Measurements from ENCODE around the gene WBP2NL.
"Not testable (repeated sequence)": the region's sequence is repeated elsewhere in the genome, so short reads cannot be mapped to it uniquely, and the experiment has no call there.

Gene WBP2NL

DNA sequence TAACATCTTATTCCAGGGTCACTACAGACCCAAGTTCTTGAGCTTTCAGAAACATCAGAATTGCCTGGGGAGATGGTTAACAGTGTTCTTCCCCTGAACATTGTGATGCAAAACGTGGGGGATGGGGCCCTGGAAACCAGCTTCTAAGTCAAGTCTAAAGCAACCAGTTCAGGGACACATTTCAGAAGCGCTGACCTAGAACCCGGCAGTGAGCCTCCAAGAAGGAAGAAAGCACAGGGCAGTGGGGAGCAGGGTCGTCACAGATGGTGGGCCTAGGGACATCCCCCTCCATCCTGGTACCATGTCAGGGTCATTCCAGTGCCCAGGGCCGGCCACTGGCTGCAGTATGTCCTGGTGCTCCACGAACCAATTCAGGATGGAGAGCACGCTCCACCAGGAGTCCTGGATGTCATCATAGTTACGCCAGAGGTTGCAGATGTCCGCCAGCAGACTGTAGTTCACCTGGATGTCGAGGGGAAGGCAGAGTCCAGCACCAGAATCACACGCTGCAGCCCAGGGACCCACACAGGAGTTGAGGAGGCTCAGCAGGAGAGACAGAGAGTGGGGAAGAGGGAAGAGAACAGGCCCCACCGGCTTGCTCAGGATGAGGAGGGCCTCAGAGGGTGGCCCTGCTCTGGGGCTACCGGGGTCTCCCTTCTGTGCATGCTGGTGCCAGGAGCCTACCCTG is 67.0 kb downstream of the WBP2NL start:
- H3K27me3 Mint-ChIP-seq = no peaks in the 10 kb centered on the region
- H3K4me1 Mint-ChIP-seq (ENCODE audit: low read depth in 2 of 2) = peaks cover 13 to 16% of the 10 kb centered on the region in 2 donors
- H3K36me3 Mint-ChIP-seq (ENCODE audit: insufficient read depth) = peaks cover 25% of the 10 kb centered on the region
- no peak for ATAC-seq (replicated peaks)
- no peak for DNase-seq
- peak overlapping the region in 1 of 2 donors; percentile 5 for H3K27ac Mint-ChIP-seq
- no peak overlapping the region for H3K4me3 Mint-ChIP-seq
- no peaks in the 10 kb centered on the region for H3K9me3 Mint-ChIP-seq

DNA sequence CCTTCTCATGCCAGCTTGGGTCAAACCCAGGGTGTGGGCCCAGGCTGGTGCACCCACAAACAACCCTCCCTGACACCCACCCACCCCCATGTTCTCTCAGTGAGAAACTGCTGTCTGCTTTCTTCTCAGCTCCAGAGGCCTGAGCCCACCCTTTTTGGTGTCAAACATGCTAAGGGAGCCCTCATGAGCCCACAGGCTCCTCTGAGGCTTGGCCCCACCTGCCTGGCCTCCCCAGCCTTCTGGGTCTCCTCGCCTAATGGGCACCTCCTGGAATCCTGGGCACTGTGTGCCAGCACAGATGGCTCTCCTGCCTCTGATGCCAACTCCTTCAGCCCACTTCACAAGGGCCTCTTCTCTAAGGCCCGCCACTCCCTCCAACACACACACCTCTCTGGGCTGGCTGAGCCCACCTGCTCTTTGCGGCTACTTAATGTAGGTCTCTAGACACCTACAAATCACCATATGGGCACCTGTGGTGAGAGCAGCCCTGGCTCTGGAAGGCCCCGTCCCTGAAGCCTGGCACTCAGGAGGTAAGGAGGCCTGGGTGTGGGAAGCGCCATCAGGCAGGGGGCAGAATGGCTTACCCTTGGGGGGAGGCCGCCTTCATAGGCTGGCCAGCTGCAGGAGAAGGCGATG is 67.7 kb downstream of the WBP2NL start:
- Mint-ChIP-seq H3K9me3 (no peaks in the 10 kb centered on the region), H3K27ac (peak overlapping the region in 1 of 2 donors; percentile 5), H3K4me3 (no peak overlapping the region), H3K4me1 (ENCODE audit: low read depth in 2 of 2) (peaks cover 19 to 23% of the 10 kb centered on the region in 2 donors), H3K36me3 (ENCODE audit: insufficient read depth) (peaks cover 25% of the 10 kb centered on the region), H3K27me3 (no peaks in the 10 kb centered on the region)
- ATAC-seq (replicated peaks) (no peak), DNase-seq (no peak)

DNA sequence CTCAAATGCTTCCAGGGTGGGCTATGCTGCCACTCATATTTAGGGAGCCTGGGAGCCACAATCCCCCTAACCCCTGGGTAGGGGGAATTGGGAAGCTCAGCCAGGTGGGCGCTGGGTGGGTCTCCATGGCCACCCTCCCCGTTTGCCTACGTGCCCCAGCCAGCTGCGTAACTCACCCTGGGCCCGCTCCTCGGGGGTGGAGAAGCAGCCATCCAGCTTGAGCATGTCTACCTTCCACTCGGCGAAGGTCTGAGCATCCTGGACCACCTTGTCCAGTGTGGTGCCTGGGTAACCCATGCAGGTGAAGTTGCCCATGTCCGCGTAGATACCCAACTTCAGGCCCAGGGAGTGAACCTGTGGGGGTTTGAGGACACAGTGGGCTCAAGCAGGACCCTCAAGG is 68.3 kb downstream of the WBP2NL start:
- Mint-ChIP-seq H3K4me3 (no peak overlapping the region), H3K27me3 (no peaks in the 10 kb centered on the region), H3K36me3 (ENCODE audit: insufficient read depth) (peaks cover 21% of the 10 kb centered on the region), H3K27ac (no peak overlapping the region), H3K9me3 (no peaks in the 10 kb centered on the region), H3K4me1 (ENCODE audit: low read depth in 2 of 2) (peaks cover 26 to 28% of the 10 kb centered on the region in 2 donors)
- DNase-seq (no peak), ATAC-seq (replicated peaks) (no peak)

DNA sequence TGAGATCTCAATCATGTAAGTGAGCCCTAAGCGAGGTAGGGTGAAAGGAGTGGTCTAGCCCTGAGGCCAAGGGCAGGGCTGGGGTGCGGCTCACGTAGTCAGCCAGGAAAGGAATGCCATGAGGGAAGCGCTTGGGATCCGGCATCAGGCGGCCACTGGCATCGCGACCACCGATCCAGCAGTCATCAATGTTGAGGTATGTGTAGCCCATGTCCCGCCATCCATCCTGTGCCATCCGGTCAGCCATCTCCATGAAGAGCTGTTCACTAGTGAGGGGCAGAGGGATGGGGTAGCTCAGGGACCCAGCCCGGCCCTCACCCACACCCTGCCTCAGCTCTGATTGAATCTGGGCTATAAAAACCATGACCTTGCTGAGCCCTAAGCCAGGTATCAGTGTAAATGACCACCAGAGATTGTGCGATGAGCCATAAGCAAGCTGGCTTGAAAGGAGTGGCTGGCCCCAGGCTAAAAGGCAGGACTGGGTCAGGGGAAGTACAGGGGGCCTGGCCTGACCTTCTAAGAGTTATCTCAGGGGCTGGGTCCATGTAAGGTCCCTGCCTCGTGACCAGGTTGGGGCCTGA is 69.2 kb downstream of the WBP2NL start:
- Mint-ChIP-seq H3K9me3 (no peaks in the 10 kb centered on the region), H3K4me3 (no peak overlapping the region), H3K27me3 (no peaks in the 10 kb centered on the region), H3K4me1 (ENCODE audit: low read depth in 2 of 2) (peaks cover 27% of the 10 kb centered on the region in 2 donors), H3K27ac (no peak overlapping the region), H3K36me3 (ENCODE audit: insufficient read depth) (peaks cover 21% of the 10 kb centered on the region)
- DNase-seq = no peak
- ATAC-seq (replicated peaks) = no peak

DNA sequence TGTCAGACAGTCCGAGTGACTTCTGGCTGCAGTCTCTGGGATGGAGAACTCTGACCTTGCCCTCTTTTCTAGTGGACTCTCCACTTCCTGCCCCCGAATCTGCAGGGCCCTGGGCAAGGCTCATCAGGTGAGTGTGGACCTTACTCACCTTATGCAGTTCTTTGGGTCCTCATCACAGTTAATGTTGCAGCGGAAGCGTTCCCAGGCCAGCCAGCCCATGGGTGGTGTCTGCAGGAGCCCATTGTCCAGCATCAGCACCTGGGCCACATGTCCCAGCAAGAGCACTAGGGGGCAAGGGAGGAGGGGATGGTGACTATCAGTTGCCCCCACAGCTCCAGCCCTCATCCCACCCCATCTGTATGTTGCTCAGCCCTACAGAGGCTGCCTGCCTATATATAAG is 69.7 kb downstream of the WBP2NL start:
- DNase-seq (no peak), ATAC-seq (replicated peaks) (no peak)
- no peaks in the 10 kb centered on the region for H3K9me3 Mint-ChIP-seq
- H3K4me3 Mint-ChIP-seq = no peak overlapping the region
- H3K27ac Mint-ChIP-seq = peak overlapping the region in 1 of 2 donors; percentile 39
- peaks cover 22 to 28% of the 10 kb centered on the region in 2 donors for H3K4me1 Mint-ChIP-seq (ENCODE audit: low read depth in 2 of 2)
- H3K27me3 Mint-ChIP-seq = no peaks in the 10 kb centered on the region
- H3K36me3 Mint-ChIP-seq (ENCODE audit: insufficient read depth) = peaks cover 21% of the 10 kb centered on the region

DNA sequence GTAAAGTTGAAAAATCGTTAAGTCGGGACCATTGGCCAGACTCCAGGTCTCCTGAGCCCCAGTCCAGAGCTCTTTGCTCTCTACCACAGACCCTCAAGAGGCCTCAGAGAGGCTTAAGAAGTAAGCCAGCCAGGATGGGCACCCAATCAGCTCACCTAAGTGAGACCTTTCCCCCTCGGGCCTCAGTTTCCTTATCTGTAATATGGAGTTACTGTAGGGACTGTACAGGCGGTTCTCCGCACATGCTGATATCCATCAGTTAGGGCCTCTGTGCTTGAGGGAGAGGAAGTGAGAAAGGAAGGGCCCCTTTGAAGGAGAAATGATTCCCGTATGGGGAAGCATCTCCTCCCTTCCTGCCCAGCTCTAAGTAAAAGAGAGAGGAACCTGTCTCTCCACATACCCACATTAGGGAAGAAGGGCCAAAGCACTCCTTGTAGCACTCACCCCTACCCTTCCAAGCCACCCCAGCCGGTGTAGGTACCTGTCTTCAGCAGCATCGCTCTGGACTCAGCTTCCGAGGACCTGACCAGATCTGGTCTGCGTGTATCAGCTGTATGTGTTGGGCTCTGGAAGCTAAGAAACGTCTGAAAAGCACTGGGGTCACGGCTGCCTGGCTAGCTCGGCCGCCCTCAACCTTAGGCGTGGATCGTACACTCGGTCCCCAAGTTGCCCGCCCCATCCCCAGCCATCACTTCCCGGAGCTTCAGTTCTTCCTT is 71.4 kb downstream of the WBP2NL start:
- Mint-ChIP-seq H3K9me3 (no peaks in the 10 kb centered on the region), H3K27me3 (no peaks in the 10 kb centered on the region), H3K27ac (peak overlapping the region; percentile 85 to 90), H3K4me3 (peak overlapping the region; percentile 92 to 94), H3K36me3 (ENCODE audit: insufficient read depth) (peaks cover 15% of the 10 kb centered on the region), H3K4me1 (ENCODE audit: low read depth in 2 of 2) (peaks cover 23 to 30% of the 10 kb centered on the region in 2 donors)
- ATAC-seq (replicated peaks) (no peak), DNase-seq (no peak)

DNA sequence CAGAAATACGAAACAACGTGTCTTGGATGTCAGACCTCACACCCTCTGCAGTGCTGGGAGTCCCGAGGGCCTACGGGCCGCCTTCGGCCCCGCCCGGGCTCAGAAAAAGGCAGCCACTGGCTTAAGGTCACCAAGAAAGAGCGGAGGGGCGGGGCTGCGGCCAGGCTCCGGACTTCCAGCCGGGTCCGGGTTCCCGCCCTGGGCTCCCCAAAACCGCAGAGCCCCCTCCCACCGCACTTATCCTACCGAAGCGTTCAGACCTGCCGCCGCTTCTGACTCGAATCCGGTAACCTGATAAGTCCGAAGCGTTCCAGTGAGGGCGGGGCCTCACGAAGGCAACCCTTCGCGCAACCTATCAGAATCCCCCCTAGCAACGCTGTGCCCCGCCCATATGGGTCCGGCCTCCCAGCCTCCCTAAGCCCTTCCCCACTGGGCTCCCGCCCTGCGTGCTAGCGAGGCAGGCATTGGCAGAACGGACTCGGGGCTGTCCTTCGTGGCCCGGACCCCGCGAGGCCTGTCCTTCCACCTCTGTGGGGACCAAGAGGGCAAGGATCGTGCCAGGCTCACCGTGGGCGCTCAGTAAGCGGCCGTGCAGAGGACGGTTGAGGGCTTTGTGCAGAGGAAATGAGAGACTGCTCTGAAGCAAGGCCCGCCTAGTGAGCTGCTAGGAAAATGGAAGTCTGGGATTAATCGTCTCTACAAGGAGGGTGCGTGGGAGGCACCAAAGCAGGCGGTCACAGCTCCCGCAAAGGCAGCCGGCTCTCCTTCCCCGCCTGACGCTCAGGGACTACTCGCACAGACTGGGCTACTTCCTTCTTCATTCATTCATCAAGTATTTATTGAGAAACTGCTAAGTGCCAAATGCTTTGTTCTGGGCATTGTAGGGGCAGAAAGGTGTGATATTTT is 72.2 kb downstream of the WBP2NL start, which contains the start of gene NAGA:
TSS of gene NAGA (minus strand) at position 296 of the 906 bp plus-strand sequence. CDS start 515 bp downstream, outside the sequence.
- peaks cover 25 to 30% of the 10 kb centered on the region in 2 donors for H3K4me1 Mint-ChIP-seq (ENCODE audit: low read depth in 2 of 2)
- no peaks in the 10 kb centered on the region for H3K9me3 Mint-ChIP-seq
- H3K4me3 Mint-ChIP-seq = peak within 1 kb of the TSS; percentile 92 to 94
- H3K36me3 Mint-ChIP-seq (ENCODE audit: insufficient read depth) = peaks cover 16% of the 10 kb centered on the region
- ATAC-seq (replicated peaks) (peak; percentile 97), DNase-seq (peak; percentile 89 to 93 (median 90))
- peak within 1 kb of the TSS; percentile 85 to 90 for H3K27ac Mint-ChIP-seq
- H3K27me3 Mint-ChIP-seq = no peaks in the 10 kb centered on the region

DNA sequence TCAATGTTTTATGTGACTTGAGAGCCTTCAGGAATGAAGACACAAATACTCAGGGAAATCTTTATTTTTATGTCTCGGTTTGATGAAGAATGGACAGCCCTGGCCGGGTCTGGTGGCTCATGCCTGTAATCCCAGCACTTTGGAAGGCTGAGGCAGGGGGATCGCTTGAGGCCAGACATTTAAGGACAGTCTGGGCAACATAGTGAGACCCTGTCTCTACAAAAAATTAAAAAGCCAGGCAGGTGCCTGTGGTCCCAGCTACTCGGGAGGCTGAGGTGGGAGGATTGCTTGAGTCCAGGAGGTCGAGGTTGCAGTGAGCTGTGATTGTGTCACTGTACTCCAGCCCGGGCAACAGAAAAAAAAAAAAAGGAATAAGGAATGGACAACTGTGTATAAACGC is 72.9 kb downstream of the WBP2NL start:
- peaks cover 11% of the 10 kb centered on the region for H3K36me3 Mint-ChIP-seq (ENCODE audit: insufficient read depth)
- peaks cover 25 to 30% of the 10 kb centered on the region in 2 donors for H3K4me1 Mint-ChIP-seq (ENCODE audit: low read depth in 2 of 2)
- not testable (repeated sequence) for ATAC-seq (replicated peaks)

DNA sequence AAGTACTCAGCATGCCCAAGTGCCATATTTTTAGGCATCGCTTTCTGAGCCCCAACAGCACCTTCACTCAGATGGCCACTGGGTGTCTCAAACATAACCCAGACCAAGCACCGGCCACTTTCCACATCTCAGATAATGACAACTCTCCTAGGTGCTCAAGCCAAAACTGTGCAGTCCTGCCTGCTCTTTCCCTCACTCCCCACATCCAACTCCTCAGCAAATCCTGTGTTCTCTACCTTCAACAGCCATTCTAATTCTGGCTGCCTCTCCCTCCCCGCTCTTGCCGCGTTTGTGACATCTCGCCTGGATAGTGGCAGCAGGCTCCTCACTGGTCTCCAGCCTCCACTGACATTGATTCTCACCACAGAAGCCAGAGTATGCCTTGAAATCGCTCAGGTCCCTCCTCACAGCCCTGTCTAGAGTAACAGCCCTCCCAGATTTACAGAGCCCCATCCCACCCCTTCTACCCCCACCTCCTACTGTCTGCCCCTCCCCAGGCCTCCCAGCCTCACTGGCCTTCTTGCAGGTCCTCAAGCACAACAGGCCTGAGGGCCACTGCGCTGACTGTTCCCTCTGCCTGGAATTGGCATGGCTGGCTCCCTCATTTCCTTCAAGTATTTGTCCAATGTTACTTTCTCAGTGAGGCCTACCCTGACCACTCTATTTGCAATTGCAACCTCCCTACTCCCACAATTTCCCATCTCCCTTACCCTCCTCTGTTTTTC is 74.2 kb downstream of the WBP2NL start:
- H3K9me3 Mint-ChIP-seq = no peaks in the 10 kb centered on the region
- no peak for ATAC-seq (replicated peaks)
- H3K27ac Mint-ChIP-seq = peak overlapping the region; percentile 25 to 59
- peaks cover 10% of the 10 kb centered on the region for H3K36me3 Mint-ChIP-seq (ENCODE audit: insufficient read depth)
- H3K4me1 Mint-ChIP-seq (ENCODE audit: low read depth in 2 of 2) = peaks cover 21 to 27% of the 10 kb centered on the region in 2 donors
- H3K27me3 Mint-ChIP-seq = no peaks in the 10 kb centered on the region
- H3K4me3 Mint-ChIP-seq = peak overlapping the region; percentile 68 to 71
- no peak for DNase-seq

More for the DNA sequence above, 72.9 kb downstream of the WBP2NL start:
- DNase-seq, H3K9me3 Mint-ChIP-seq, H3K27me3 Mint-ChIP-seq: not testable (repeated sequence)
- Mint-ChIP-seq H3K27ac (peak overlapping the region; percentile 85 to 90), H3K4me3 (peak overlapping the region; percentile 92 to 94)

DNA sequence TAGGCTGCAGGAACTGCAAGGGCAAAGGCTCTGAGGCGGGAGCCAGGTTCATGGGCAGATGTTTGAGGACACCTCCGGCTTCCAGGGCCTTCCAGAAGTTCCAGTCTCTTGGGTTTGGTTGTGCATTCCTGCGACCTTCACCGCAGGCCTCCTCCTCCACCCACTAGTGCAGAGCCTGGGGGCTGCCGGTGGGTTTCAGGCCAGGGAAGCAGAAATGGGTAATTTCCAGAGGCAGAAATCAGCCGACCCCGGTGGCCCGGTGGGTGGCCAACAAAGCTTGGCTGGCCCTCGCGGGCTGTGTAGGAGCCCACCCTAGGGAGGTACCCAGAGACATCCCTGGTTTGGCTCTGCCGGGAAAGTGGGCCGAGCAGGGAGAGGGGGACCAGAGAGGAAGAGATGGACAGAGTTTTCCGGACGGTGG is 75.0 kb downstream of the WBP2NL start:
- no peak for DNase-seq
- Mint-ChIP-seq H3K4me1 (ENCODE audit: low read depth in 2 of 2) (peaks cover 22 to 27% of the 10 kb centered on the region in 2 donors), H3K9me3 (no peaks in the 10 kb centered on the region), H3K4me3 (peak overlapping the region; percentile 68 to 71), H3K36me3 (ENCODE audit: insufficient read depth) (peaks cover 10% of the 10 kb centered on the region), H3K27ac (peak overlapping the region in 1 of 2 donors; percentile 59), H3K27me3 (no peaks in the 10 kb centered on the region)
- ATAC-seq (replicated peaks) = no peak

DNA sequence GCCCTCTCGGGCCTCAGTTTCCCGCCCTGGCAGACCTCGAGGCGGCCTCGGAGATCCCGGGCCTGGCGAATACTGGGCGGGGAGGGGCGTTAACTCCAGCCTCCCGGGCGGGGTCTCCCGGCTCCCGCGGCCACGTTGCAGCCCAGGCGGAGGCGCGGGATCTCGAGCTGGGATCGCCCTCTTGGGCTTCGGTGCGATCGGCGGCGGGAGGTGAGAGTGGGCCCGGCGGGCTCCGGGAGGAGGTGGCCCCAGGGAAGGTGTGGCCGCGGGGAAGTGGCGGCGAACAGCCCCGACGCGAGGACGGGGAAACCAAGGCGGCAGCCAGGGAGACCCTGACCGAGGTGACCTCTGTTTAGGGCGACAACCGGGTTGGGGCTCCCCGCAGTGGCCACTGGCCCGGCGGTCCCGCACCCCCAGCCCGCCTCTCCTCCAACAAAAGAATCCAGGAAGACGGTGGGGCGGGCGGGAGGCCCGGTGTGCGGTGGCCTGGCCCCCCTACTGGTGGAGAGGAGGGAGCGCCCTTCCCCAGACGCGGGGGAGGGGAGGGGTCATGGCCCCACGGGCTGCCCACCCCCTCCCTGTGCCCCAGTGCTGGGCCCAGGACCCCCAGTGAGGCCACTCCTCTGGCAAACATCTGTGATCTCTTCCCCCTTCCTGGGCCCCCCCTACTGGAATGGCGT is 75.7 kb downstream of the WBP2NL start, which contains the start of gene PHETA2:
TSS of gene PHETA2 (plus strand) at position 117 of the 680 bp plus-strand sequence. CDS start 3,046 bp downstream, outside the sequence.
- no peaks in the 10 kb centered on the region for H3K9me3 Mint-ChIP-seq
- no peaks in the 10 kb centered on the region for H3K27me3 Mint-ChIP-seq
- H3K4me1 Mint-ChIP-seq (ENCODE audit: low read depth in 2 of 2) = peaks cover 28 to 34% of the 10 kb centered on the region in 2 donors
- DNase-seq (peak; percentile 18 to 27 (median 21)), ATAC-seq (replicated peaks) (no peak)
- peak within 1 kb of the TSS; percentile 59 to 78 for H3K27ac Mint-ChIP-seq
- peaks cover 13% of the 10 kb centered on the region for H3K36me3 Mint-ChIP-seq (ENCODE audit: insufficient read depth)
- peak within 1 kb of the TSS; percentile 68 to 71 for H3K4me3 Mint-ChIP-seq

All from effector memory CD8-positive, alpha-beta T cell (primary cell).